Fibroblast of skin of right biceps (primary cell): Measurements from ENCODE around the gene MAPK8IP1.

Source experiments
- DNase-seq: peaks from one replicate; pipeline ENCODE4 v3.0.0-alpha.2; 2013

MAPK8IP1 gene

GRCh38 chr11:45913942-45914635 lies 28.6 kb downstream of the MAPK8IP1 start:
- no peak for DNase-seq

GRCh38 chr11:45915446-45915845 lies 30.0 kb downstream of the MAPK8IP1 start:
- no peak for DNase-seq

DNA sequence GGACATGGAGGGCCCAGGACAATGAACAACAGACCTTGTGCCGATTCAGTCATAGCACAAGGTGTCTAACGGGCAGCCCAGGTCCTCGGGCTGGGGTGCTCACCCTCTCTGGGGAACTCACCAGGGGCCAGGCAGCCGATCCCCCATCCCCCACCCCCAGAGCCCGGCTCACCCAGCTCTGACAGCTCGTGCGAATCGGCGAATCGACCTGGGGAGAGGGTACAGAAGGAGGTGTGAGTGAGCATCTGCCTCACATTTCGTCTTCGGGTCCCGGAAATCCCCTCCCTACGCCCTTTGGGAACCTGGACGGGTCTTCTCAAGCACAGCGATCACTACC lies 31.8 kb downstream of the MAPK8IP1 start:
- no peak for DNase-seq

- DNase-seq = peak; percentile 99
These were observed 32.3 kb downstream of the MAPK8IP1 start, which contains the start of gene PEX16 for GRCh38 chr11:45917623-45918330. Gene PEX16, minus strand, starts transcription at chr11:45917877. Its CDS starts 66 bp downstream, at chr11:45917811.

DNA sequence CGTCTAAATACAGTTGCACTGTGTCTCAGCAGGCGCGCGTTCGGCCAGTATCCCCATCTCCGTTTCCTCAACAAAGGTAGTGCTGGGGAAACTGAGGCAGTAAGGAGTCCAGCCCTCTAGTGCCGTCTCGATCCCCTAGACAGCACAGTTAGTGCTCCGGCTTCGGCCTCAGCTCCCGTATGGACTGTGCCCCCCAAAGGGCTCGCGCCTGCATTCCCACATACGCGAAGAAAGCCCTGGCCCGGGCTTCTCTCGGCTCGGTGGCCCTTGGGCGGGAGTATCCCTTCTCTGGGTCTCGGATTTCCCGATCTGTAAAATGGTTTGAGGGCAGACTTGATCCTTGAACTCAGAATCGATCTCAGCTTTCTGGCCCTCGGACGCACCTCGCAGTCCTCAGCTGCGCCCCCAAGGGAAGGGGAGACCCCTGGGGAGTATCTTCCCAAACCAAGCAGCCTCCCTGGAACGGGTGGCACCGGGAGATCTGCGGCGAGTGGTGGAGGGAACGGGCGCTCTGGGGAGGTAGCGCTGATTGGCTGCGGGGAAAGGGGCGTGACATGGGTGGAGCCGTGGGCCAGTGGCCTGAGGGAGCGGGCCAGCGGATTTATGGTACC lies 33.0 kb downstream of the MAPK8IP1 start:
- DNase-seq = peak; percentile 67

DNA sequence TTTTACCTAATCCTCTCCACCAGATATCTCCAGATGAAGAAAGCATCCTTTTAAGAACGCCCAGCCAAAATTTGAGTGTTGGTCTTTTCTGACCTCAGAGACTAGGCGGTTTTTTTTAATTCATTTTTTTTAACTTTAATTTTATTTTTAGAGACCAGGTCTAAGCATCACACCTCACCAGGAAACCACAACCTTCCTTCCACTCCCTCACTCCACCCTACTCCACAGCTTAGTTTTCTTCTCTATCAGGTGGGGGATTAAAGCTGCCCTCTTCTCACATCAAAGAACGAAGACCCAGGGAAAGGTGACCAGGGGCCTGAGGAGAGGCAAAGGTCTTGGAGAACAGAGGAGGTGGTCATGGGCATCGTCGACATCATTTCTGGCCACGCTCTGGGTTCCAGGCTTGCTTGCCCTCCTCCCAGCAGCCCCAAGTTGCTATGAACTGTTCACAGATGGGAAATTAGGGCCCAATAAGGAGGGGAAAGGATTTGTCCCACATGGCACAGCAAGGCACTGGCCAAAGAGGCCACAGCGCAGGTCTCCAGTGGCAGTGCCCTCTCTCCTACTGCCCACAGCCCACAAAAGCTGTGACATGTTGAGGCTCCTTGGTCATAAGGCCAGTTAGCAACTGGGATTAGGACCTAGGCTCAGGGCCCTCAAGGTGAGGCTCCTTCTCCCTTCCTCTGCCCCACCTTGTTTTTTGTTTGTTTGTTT lies 33.7 kb downstream of the MAPK8IP1 start:
- DNase-seq = no peak

- no peak for DNase-seq
These were observed 34.5 kb downstream of the MAPK8IP1 start for GRCh38 chr11:45919806-45920530.

- DNase-seq = no peak
These were observed 35.4 kb downstream of the MAPK8IP1 start for GRCh38 chr11:45920531-45921477.

DNA sequence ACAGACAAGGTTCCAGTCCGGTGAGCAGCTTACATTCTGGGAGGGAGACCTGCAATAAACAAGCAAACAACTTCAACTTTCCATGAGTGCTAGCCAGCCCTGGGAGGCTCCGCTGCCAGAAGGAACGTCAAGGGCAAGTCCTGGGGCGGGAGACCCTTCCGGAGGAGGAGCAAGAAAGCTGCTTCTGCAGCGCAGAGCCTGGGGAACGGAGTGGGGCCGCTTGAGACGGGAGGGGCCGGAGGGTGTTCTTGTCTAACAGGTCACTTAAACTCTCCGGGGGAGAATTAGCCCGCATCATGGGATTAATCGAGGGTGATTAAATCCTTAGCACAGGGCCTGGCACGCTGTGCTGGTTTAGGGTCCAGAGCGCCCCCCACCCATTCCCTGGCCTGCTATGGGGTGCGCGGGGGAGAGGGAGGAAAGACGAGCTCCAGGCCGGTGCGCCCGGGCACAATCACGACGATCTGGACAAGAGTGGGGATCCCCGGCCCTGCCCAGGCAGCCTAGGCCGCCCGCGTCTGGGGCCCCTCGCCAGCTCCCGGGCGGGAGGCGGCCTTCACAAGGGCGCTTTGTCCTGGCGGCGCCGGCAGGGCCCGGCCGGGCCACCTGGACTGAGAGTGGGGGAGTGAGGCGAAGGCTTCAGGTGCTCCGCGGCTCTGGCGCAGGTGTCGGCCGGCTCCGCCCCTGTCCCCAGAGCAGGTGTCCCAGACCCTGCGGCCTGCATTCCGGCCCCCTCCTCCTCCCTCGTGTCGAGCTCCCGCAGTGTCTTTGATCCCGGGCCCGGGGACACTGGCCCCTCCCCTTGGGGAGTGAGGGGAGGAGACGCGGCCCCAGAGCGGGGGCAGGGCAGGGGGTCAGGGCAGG lies 36.3 kb downstream of the MAPK8IP1 start:
- no peak for DNase-seq

DNA sequence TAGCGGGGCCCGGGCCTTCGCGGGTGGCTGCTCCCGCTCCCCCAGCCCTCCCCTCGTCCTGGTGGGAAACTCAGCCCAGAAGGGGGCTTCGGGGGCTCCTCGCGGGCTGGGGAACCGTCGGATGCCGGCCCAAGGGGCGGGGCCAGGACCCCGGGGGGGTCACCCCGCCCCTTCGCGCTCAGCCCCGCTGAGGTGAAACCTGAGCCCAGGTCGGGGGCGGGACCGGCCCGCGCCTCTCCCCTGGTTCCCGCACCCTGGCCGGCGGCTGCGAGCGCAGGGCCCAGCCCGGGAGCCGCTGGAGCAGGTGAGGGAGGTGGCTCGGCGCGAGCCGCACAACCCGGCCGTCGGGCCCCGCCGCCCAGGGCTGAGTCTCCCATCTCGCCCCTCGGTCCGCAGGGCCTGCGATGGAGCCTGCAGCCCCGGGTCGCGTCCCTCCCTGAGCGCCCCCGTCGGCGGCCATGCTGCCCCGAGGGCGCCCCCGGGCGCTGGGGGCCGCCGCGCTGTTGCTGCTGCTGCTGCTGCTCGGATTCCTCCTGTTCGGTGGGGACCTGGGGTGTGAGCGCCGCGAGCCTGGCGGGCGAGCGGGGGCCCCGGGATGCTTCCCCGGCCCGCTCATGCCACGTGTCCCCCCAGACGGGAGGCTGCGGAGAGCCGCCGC lies 37.1 kb downstream of the MAPK8IP1 start, which contains the start of gene LARGE2:
TSS of gene LARGE2 (plus strand) at position 232 of the 658 bp plus-strand sequence. CDS start at position 459, 227 bp downstream.
- DNase-seq = no peak

DNA sequence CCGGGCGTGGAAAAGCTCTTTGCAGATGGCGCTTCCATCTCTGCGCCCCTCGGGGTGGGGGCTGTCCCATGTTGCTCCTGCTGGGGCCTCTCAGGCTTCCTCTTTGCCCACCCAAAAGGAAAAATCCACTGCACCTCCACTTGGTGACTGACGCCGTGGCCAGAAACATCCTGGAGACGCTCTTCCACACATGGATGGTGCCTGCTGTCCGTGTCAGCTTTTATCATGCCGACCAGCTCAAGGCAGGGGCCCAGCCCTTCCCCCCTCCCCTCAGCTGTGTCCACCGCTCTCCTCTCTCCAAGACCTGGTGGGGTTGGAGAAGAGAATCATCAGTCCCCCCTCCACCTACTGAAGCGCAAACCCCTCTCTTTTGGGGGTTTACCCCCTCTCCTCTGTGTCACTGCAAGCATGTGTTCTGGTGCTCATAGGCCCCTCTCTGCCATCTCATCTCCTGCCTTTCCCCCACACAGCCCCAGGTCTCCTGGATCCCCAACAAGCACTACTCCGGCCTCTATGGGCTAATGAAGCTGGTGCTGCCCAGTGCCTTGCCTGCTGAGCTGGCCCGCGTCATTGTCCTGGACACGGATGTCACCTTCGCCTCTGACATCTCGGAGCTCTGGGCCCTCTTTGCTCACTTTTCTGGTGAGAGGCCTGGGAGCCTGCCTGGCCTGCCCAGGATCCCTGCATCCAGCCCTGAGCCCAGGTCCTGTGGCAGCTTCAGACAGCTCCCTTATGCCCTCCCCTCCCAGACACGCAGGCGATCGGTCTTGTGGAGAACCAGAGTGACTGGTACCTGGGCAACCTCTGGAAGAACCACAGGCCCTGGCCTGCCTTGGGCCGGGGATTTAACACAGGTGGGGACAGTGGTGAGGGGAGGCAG lies 38.8 kb downstream of the MAPK8IP1 start:
- no peak for DNase-seq

DNA sequence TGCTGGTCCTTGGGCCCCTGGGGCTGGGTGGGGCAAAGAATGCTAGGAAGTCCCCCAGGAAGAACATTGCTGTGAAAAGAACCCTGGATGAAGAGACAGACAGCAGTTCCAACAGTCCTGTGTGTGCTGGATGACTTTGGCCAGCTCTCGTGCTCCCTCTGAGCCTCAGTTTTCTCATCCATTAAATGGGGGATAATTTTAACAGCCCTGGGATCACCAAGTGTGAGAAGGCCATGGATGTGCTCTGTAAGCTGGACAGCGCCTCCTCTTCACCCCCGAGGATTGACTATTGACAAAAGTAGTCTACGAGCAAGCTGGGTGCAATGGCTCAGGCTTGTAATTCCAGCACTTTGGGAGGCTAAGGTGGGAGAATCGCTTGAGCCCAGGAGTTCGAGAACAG lies 39.5 kb downstream of the MAPK8IP1 start:
- no peak for DNase-seq

DNA sequence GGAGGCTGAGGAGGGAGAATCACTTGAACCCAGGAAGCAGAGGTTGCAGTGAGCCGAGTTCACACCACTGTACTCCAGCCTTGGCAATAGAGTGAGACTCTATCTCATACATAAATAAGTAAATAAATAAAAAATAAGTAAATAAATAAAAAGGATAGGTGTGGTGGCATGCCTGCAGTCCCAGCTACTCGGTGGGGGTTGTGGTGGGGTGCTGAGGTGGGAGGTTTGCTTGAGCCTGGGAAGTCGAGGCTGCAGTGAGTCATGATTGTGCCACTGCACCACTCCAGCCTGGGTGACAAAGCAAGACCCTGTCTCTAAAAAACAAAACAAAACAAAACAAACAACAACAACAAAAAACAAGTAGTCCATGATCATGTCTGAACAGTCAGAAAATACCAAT lies 40.1 kb downstream of the MAPK8IP1 start:
- DNase-seq = no peak

- no peak for DNase-seq
These were observed 40.5 kb downstream of the MAPK8IP1 start for GRCh38 chr11:45926001-45926401.

- DNase-seq = no peak
These were observed 41.3 kb downstream of the MAPK8IP1 start for GRCh38 chr11:45926536-45927331.

GRCh38 chr11:45927332-45927683 lies 41.9 kb downstream of the MAPK8IP1 start:
- DNase-seq = no peak

DNA sequence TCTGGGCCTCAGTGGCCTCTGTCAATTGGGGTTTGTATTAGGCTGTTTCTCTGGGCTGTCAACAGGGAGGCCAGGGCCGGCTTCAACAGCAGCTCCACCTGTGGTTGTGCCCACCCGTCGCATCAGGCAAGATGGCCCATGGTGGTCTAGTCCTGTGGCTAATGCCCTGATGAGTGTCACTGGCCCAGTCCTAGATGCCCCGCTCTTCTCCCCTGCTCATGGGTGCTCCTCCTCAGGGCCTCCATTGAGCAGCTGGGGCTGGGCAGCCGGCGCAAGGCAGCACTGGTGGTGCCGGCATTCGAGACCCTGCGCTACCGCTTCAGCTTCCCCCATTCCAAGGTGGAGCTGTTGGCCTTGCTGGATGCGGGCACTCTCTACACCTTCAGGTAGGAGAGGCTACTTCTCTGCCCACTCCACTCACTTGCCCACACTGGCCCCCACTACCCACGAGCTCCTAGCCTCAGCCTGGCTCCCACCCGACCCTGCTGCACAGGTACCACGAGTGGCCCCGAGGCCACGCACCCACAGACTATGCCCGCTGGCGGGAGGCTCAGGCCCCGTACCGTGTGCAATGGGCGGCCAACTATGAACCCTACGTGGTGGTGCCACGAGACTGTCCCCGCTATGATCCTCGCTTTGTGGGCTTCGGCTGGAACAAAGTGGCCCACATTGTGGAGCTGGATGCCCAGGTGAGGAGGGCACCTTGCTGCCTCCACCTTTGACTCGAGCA lies 42.4 kb downstream of the MAPK8IP1 start:
- DNase-seq = no peak
